HG02938 (cell line): ENCODE measurements around the gene CCHCR1.
A peak's percentile ranks its signal among the peaks of the same experiment; 100 is the strongest.
"Not testable (repeated sequence)": the region's sequence is repeated elsewhere in the genome, so short reads cannot be mapped to it uniquely, and the experiment has no call there.

Experiments
- ATAC-seq: cut with Tn5 transposase; IDR thresholded peaks from one replicate; pipeline ENCODE4 v1.9.1; 2021; ENCODE audit warnings: mild to moderate bottlenecking, moderate library complexity; ENCODE audit not compliant: unreplicated experiment

The CCHCR1 gene

DNA sequence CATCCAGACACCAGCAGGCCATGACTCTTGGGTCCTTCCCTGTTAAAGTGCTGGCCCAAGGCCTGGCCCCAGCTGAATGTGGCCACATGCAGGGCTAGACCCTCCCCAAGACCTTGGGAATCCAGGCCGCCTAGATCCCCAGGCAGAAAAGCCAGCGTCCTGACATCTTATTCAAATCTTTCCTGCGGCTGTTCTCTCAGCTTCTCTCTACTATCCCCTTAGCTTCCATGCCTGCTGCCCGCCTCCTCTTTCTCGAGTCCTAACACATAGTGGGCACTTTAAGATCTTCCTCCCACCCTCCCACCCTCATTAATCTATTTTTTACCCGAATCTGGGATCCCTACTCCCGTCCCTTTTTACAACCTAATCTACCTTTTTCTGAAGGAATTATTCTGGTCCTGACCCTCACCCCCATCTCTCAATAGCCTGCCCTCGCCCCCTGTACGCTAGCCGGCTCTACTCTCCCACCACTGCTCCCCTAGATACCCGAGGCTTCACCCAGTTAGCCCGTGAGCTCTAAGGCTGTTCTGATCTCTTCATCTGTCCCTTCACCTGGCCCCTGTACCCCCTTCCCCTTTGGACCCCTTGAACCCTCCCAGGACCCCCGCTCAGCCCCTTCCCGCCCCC lies at the start of gene CCHCR1:
Gene CCHCR1, minus strand, starts transcription at position 290 of the 627 bp plus-strand sequence. Its CDS starts 202 bp downstream, at position 88.
- ATAC-seq: no peak

GRCh38 chr6:31205638-31206037 lies 48.0 kb upstream of the CCHCR1 start:
- ATAC-seq: no peak

- ATAC-seq: no peak
These were observed 47.1 kb upstream of the CCHCR1 start for GRCh38 chr6:31204751-31205145.

DNA sequence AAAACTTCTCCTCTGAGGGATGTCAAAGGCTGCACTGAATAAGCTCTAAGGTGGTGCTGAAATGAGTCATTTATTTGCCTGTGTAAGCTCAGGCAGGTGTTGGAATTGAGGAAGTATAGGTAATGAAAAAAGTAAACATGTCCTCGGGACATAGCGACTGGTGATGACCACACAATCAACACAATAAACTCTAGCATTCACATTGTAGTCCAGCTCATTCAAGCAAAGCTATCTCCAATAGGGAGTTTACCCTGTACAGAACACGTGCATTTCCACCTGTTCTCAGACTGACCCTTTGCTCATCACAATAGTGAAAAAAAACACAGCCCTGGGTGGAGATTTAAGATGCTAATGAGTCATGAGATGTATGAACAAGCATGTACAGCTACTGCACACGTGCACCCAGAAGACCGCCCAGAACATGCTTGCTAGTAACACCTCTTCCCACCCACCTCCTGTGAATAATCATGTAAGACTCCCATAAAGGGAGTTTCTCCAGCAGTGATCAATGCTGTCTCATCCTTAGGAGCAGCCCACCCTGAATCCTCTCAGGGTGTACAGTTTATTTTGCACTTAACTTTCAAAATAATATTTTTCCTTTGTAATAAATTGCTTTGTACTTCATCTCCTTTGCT lies 45.9 kb upstream of the CCHCR1 start:
- peak; percentile 63 for ATAC-seq

DNA sequence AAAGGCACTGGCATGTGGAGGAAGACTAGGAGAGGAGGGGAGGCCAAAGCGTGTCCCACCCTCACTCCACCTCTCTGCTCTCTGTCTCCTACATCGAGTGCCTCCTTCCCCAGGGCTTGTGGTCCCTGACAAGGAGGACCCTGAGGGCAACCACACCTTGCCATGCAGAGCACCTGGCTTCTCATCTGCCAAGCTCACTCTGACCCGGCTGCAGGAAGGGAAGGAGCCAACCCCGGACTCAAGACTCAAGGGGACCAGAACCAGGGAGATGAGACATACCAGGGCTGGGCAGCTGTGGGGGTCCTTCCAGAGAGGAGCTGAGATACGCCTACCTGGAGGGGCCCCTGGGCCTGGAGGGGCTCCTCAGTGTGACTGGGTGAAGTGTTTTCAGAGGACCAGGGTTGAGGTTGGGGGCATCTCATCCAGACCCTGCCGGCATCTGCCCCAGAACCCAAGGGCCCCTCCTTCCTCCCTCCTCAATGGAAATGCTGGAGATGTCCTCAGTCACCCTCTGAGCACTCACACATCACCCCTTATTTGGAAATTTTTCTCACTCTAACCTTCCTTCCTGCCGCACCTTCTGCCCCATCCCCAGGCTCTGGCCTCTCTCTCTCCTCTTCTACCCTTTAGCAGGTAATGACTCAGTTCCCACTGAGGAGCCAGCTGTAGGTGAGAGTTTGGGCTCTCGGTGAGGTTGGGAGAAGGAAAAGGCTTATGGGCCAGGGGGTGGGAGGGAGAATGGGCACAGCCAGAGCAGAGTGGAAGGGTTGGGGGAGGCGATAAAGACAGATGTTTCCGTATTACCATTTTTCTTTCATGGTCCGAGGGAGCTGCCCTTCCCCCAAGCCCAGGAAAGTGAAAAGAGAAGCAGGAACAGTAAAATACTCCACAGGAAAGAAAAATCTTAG lies 44.9 kb upstream of the CCHCR1 start:
- no peak for ATAC-seq

- not testable (repeated sequence) for ATAC-seq
These were observed 41.5 kb upstream of the CCHCR1 start for GRCh38 chr6:31199105-31199452.

DNA sequence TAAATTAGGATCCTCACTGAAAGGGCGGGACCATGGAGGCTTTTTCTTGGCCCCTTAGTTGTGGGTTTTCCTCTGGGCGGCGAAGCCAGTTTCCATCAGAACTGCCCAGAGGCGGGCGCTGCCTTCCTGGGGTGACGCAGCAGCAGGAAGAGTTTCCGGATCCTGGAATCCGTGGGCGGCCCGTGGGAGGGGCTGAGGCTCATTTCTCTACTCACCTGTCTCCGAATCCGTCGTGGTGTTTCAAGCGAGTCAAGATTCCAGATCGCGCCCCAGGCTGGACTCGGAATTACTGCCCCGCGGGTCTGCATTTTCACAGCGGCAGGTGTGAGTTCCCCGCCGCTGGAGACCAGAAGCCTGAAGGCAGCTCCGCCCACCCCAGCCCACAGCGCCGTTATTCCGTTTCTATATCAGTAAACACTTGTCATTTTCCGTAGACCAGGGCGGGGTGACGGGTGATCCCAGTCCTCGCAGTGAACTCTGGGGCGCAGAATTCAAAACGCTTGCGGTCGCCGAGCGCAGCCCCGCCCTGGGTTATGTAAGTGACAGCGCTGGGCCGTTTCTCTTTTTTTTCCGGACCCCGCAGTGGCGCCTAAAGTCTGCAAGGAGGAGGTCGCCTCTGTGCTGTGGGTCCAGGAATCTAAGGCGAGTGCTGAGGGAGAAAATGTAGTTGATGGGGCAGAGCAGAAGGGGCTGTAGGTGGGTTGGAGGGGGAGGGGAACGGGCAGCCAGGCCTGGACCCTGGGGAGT lies 40.1 kb upstream of the CCHCR1 start:
- ATAC-seq: peak; percentile 73

DNA sequence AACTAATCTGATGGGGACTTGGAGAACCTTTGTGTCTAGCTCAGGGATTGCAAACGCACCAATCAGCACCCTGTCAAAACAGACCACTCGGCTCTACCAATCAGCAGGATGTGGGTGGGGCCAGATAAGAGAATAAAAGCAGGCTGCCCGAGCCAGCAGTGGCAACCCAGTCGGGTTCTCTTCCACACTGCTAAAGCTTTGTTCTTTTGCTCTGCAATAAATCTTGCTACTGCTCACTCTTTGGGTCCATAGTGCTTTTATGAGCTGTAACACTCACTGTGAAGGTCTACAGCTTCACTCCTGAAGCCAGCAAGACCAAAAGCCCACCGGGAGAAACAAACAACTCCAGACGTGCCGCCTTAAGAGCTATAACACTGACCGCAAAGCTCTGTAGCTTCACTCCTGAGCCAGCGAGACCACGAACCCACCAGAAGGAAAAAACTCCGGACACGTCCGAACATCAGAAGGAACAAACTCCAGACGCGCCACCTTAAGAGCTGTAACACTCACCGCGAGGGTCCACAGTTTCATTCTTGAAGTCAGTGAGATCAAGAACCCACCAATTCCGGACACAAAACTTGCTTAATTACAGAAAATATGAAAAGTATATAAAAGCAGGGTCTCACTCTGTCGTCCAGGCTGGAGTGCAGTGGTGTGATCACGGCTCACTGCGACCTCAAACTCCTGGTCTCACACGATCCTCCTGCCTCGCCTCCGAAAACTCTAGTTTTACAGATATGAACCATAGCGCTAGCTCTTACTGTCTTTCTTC lies 38.8 kb upstream of the CCHCR1 start:
- ATAC-seq: not testable (repeated sequence)

GRCh38 chr6:31195308-31195979 lies 37.8 kb upstream of the CCHCR1 start:
- ATAC-seq: not testable (repeated sequence)

GRCh38 chr6:31194061-31194834 lies 36.6 kb upstream of the CCHCR1 start:
- no peak for ATAC-seq

DNA sequence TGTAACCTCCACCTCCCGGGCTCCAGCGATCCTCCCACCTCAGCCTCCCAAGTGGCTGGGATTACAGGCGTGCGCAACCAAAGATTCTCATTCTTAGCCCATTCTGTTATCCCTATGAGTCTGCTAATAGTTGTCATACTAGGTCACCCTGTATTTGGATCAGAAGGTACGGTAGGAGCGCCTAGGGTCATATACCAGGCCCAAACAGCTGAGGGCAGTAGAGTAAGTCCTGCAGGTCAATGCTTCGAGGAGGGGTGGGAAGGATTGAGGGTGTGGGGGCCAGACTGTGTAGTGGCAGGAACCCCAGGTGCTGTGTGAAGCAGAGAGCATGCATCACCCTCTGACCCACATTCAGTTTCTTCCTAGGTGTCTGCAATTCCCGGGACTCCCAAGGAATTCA lies 35.6 kb upstream of the CCHCR1 start:
- no peak for ATAC-seq

GRCh38 chr6:31192431-31193105 lies 35.0 kb upstream of the CCHCR1 start:
- not testable (repeated sequence) for ATAC-seq

- ATAC-seq: no peak
These were observed 32.9 kb upstream of the CCHCR1 start for GRCh38 chr6:31190488-31190887.

GRCh38 chr6:31189223-31189622 lies 31.6 kb upstream of the CCHCR1 start:
- ATAC-seq: not testable (repeated sequence)

DNA sequence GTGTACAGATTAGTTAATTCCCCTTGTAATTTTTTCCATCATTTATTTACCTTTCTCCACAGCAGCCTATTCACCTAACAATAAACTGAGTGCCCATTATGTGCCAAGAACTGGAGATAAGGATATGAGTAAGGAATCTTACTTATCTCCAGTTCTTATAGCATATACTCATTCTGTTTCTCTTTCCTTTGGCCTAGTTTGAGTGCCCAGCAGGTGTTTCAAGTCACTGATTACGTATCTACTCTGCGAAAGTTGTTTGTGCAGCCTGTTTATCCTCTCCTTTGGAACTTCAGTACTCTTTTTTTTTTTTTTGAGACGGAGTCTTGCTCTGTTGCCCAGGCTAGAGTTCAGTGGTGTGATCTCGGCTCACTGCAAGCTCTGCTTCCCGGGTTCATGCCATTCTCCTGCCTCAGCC lies 30.2 kb upstream of the CCHCR1 start:
- no peak for ATAC-seq

- no peak for ATAC-seq
These were observed 28.6 kb upstream of the CCHCR1 start for GRCh38 chr6:31186052-31186734.

DNA sequence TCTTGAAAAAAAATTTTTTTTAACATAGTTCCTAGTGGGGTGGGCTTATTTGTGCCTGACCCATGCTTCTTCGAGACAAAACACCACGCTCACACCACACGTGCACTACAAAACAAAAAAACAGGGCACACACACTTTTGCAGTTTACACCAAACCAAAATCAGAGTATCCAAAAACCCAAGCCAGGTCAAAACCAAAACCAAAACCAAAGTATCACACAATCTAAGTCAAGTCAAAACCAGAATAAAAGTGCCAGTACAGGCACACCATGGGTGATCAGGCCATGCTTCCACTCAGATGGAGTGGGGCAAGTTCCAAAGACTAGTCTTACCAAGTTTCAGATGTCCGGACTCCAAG lies 28.1 kb upstream of the CCHCR1 start:
- ATAC-seq: not testable (repeated sequence)

DNA sequence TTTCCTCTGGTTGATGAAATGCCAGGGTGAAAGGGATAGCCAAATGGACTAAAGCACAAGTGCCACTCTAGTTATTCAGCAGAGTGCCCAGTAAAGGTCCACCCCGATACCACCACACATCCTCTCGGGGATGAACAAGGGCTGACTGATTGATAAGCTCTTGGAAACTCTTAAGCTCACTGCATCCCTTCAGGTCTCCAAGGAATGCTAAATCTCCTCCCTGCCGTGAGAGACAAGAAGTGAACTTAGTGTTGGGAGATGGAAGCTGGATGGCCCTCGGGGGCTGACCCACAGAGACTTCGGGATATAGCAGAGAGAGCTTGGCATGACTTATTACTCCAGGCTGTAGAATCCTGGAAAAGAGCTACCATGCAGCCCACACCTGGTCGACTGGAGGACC lies 26.3 kb upstream of the CCHCR1 start:
- not testable (repeated sequence) for ATAC-seq
